GM15510 (cell line): ENCODE data around the gene AMZ1.

ENCODE experiments used
- POLR2A ChIP-seq: IDR thresholded peaks from 3 replicates; pipeline ENCODE4 v1.6.1; 2011; ENCODE audit warnings: borderline replicate concordance; ENCODE audit not compliant: insufficient read length; ENCODE audit errors: extremely low read depth

The AMZ1 gene

GRCh38 chr7:2698581-2699288 is 10.7 kb downstream of the AMZ1 start:
- no peak for TF ChIP-seq POLR2A

GRCh38 chr7:2699289-2699620 is 11.3 kb downstream of the AMZ1 start:
- no peak for TF ChIP-seq POLR2A

- TF ChIP-seq POLR2A: no peak
Observed at GRCh38 chr7:2700141-2700850, 12.3 kb downstream of the AMZ1 start.

DNA sequence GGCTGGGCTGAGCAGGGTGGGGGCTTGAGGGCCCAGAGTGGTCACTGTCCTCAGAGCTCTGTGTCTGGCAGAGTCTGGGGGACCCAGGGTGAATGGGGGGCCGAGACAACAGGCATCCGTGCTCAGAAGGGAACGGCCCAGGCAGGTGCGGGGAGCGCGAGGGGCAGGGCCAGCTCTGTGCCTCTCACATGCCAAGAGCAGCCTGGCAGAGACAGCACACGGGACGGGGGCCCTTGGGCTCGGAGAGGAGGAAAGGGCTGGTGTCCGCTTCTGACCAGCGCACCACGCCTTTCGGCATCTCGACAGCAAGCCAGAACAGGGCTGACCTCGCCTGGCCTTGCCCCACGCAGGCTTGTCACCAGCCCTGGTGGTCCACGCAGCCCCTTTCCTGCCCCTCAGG is 13.4 kb downstream of the AMZ1 start:
- no peak for TF ChIP-seq POLR2A

- no peak for TF ChIP-seq POLR2A
Observed at GRCh38 chr7:2701832-2702593, 14.0 kb downstream of the AMZ1 start.

- TF ChIP-seq POLR2A: no peak
Observed at GRCh38 chr7:2702594-2702957, 14.6 kb downstream of the AMZ1 start.

DNA sequence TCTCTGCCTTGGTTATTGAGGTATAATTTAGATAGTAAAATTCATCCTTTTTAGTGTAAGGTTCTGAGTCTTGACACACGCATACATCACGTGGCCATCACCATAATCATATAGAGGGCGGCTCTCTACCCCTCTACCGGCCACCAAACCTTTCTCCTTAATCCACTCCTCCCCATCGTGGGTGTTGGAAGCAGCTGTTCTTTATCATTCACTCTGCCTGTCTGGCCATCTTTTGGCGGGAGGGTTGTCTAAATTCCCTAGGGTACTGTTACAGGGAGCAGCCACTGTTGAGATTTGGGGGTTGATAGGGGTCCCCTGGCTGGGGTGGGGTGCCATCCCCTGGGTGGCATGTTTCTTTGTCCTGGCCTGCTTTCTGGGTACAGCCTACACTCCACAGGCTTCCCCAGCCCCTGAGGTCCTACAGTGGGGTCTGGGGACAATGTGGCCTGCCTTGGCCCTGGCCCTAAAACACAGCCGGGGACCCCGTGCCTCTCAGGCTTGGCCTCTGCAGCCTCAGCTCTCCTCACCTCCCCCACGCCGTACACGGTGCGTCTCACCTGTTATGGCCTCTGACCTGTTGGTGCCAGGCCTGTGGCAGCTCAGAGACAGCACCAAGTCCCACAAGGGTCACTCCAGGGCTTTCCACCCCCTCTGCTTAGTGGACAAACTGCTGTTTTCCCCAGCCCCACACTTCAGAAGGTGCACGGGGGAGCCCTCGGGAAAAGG is 17.5 kb downstream of the AMZ1 start:
- TF ChIP-seq POLR2A: no peak

DNA sequence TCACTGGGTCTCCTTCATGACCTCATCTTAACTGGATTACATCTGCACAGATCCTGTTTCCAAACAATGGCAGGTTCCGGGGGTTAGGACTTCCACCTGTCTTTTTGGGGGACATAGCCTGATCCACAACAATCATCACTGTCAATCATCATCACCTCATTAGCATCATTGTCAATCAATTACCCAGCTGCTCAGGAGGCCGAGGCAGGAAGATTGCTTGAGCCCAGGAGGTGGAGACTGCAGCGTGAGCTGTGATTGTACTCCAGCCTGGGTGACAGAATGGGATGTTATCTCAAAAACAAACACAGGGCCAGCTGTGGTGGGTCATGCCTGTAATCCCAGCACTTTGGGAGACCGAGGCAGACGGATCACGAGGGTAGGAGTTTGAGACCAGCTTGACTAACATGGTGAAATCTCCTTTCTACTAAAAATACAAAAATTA is 18.7 kb downstream of the AMZ1 start:
- TF ChIP-seq POLR2A: no peak

DNA sequence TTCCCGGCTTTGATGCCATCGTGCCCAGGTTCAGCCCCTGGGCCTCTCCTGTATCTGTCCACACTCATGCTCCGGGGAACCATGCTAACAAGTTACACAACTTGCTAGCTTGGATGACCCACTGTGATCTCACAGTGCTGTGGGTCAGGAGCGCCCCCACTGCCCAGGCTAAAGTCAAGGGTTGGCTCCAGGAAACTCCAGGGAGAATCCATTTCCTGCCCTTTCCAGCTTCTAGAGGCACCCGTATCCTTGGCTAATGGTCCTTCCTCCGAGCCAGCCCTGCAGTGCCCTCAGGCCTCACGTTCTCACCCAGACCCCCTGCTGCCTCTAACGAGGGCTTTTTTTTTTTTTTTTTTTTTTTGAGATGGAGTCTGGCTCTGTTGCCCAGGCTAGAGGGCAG is 19.5 kb downstream of the AMZ1 start:
- TF ChIP-seq POLR2A: no peak

- no peak for TF ChIP-seq POLR2A
Observed at GRCh38 chr7:2708041-2708440, 20.0 kb downstream of the AMZ1 start.

DNA sequence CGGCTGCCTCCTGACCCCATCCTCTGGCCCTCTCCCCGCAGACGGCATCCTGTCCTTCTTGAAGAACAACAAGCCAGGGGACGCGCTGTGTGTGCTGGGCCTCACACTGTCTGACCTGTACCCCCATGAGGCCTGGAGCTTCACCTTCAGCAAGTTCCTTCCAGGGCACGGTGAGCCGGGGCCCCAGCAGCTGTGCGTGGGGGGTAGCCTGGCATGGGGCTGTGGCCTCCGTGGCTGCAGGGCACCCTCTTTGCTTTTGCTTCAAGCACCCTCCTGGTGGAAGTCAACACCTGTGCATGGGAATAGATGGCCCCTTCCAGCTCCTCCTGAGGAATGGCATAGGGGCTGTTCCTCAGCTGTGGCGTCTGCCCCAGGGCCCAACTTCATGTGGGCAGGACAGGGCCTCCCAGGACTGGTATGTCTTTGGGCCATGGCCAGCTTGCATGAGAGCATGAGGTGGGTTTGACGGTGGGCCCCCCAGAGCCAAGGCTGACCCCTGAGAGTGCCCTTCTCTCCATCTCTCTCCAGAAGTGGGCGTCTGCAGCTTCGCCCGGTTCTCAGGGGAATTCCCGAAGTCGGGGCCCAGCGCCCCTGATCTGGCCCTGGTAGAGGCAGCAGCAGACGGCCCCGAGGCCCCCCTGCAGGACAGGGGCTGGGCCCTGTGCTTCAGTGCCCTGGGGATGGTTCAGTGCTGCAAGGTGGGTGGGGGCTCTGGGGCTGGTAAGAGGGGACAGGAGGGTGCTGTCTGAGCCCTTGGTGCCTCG is 20.7 kb downstream of the AMZ1 start:
- TF ChIP-seq POLR2A: no peak

DNA sequence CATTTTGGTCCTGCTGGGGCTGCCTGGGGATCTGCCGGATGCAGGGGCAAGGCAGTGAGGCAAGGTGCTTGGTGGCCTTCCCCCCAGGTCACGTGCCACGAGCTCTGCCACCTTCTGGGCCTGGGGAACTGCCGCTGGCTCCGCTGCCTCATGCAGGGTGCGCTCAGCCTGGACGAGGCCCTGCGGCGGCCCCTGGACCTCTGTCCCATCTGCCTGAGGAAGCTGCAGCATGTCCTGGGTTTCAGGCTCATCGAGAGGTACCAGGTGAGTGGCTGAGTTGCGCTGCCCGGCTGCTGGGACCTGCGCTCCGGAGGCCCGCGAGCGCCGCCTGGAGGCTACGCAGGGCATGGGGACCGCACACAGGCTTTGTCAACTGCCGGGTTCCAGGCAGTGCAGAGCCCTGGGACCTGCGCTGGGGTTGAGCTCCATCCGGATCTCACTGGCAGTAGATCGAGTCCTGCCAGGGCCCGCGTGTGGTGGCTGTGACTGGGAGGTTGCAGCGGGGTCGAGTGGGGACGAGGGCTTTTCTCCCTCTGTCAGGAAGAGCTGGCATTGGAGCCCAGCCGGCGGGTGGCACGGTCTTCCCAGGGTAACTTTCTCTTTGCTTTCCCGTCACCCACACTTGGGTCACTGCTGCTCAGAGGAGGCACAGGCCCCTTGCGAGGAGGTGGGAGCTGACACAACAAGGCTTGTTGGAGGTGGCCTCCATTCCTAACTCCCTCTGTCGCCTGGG is 21.7 kb downstream of the AMZ1 start:
- TF ChIP-seq POLR2A: peak; percentile 29

GRCh38 chr7:2710286-2710655 is 22.3 kb downstream of the AMZ1 start:
- no peak for TF ChIP-seq POLR2A
